K562 (cell line): ENCODE data around the gene GHR. TPM values are rescaled to one million over a fixed set of nuclear protein-coding genes. Genes with fewer than 3 reads are reported as not detected.

Experiments used
- ATAC-seq: fragments of 200-7000 bp; cut with Tn5 transposase; 3 replicates; pipeline ENCODE4 v1.9.1; 2020; ENCODE audit warnings: moderate library complexity
- BruUV-seq: library from RNA; stranded (reverse); fragments of 400-500 nt; replicated peaks from 2 replicates; lab custom pipeline; 2021; lab: Mats Ljungman, UMichigan
- CTCF ChIA-PET: fragments of 300-600 bp; formaldehyde crosslinking; extraction: SDS; loops from one replicate; lab custom pipeline; 2021; ENCODE audit warnings: low intra/inter-chr PET ratio; lab: Yijun Ruan, JAX
- POLR2A ChIA-PET: fragments of 300-600, 350-650 bp; sonication (Branson Sonifier 250); formaldehyde crosslinking; extraction: SDS; loops from one replicate; lab custom pipeline; 2021; ENCODE audit warnings: antibody characterized with exemption, inconsistent platforms; lab: Yijun Ruan, JAX
- DNase-seq, 4 experiments: peaks; one replicate each; pipeline versions ENCODE4 v3.0.0 to v3.0.0-alpha.2; 2011 to 2018; ENCODE audit warnings: low spot score in 3 of 4, mixed read lengths in 3 of 4; ENCODE audit errors: extremely low read depth in 1 of 4
- FAIRE-seq: peaks from 2 replicates; lab custom pipeline; 2011; peaks lifted over from hg19 to GRCh38; lab: Jason Lieb, UNC
- H2AFZ ChIP-seq: 2 replicates; pipeline ENCODE4 v1.6.0; 2011; ENCODE audit warnings: low read depth, low read length, control low read depth, inconsistent platforms
- H3K27ac ChIP-seq: fragments of 200-600 bp; 3 replicates; pipeline ENCODE4 v1.8.0; 2011; ENCODE audit warnings: low read depth, mild to moderate bottlenecking, control low read depth, inconsistent platforms, low read length, moderate library complexity, mixed read lengths; ENCODE audit errors: extremely low read depth
- H3K27me3 ChIP-seq, 2 experiments: fragments of 300-600 bp in 1 of 2; 2 replicates in 1 of 2; 3 replicates in 1 of 2; pipeline versions ENCODE4 v1.6.0 to v1.8.0; 2011; ENCODE audit warnings: inconsistent platforms in 2 of 2, low read length in 2 of 2, mild to moderate bottlenecking in 1 of 2, mixed read lengths in 1 of 2, moderate library complexity in 1 of 2; ENCODE audit not compliant: control insufficient read depth in 2 of 2, insufficient read depth in 2 of 2
- H3K36me3 ChIP-seq: fragments of 300-600 bp; 3 replicates; pipeline ENCODE4 v1.8.0; 2011; ENCODE audit warnings: mild to moderate bottlenecking, low read length, inconsistent platforms; ENCODE audit not compliant: control insufficient read depth, insufficient read depth
- H3K4me1 ChIP-seq, 2 experiments: fragments of 200-600 bp in 1 of 2; replicated peaks in 1 of 2; 2 replicates in 1 of 2; 3 replicates in 1 of 2; pipeline versions ENCODE4 v1.5.1 to v1.8.0; 2011; ENCODE audit warnings: inconsistent platforms in 2 of 2, low read length in 2 of 2, mild to moderate bottlenecking in 1 of 2, mixed read lengths in 1 of 2, moderate library complexity in 1 of 2; ENCODE audit not compliant: control insufficient read depth in 2 of 2, insufficient read depth in 2 of 2
- H3K4me2 ChIP-seq: 2 replicates; pipeline ENCODE4 v1.6.1; 2011; ENCODE audit warnings: low read length, control low read depth, inconsistent platforms, mixed read lengths; ENCODE audit not compliant: insufficient read depth
- H3K4me3 ChIP-seq: fragments of 200-600 bp; sonication (generic), shearing (Covaris generic); 2 replicates; pipeline ENCODE4 v1.5.1; 2016; ENCODE audit warnings: control low read depth, inconsistent platforms
- H3K79me2 ChIP-seq: fragments of 200-600 bp; 3 replicates; pipeline ENCODE4 v1.8.0; 2011; ENCODE audit warnings: low read length, inconsistent platforms; ENCODE audit not compliant: control insufficient read depth, insufficient read depth
- H3K9ac ChIP-seq, 2 experiments: 2 replicates each; pipeline versions ENCODE4 v1.6.0 to v1.6.1; 2011; ENCODE audit warnings: low read depth in 2 of 2, low read length in 2 of 2, control low read depth in 1 of 2, inconsistent platforms in 1 of 2, mild to moderate bottlenecking in 1 of 2, mixed read lengths in 1 of 2; ENCODE audit not compliant: insufficient read depth in 1 of 2
- H3K9me1 ChIP-seq: one replicate; pipeline ENCODE4 v1.6.0; 2011; ENCODE audit warnings: inconsistent platforms, mild to moderate bottlenecking, low read length, moderate library complexity; ENCODE audit not compliant: control insufficient read depth, insufficient read depth
- H3K9me3 ChIP-seq: replicated peaks from 2 replicates; pipeline ENCODE4 v1.5.1; 2011; ENCODE audit warnings: low read depth, low read length, inconsistent platforms; ENCODE audit not compliant: control insufficient read depth, insufficient read depth
- H4K20me1 ChIP-seq: replicated peaks from 2 replicates; pipeline ENCODE4 v1.6.1; 2011; ENCODE audit warnings: low read length, inconsistent platforms, mixed read lengths; ENCODE audit not compliant: control insufficient read depth, insufficient read depth
- ZBTB40 ChIP-seq, 2 experiments: fragments of 450-650 bp in 1 of 2; sonication (generic) in 1 of 2; formaldehyde crosslinking in 1 of 2; IDR thresholded peaks; 2 replicates each; pipeline versions ENCODE4 v1.7.1 to v1.9.0; 2016 to 2022; ENCODE audit warnings: inconsistent platforms in 1 of 2, mild to moderate bottlenecking in 1 of 2, missing genetic modification reagents in 1 of 2
- WGBS: fragments of 100-300 bp; shearing (Covaris generic); methylation state at CpG from one replicate; pipeline ENCODE4 v1.1.6; 2016; ENCODE audit warnings: low coverage, mixed read lengths; ENCODE audit not compliant: insufficient coverage; ENCODE audit errors: missing lambda C conversion rate; 5-methylcytosine and 5-hydroxymethylcytosine counted together
- in situ Hi-C: fragments of 300-500 bp; cut with MboI; formaldehyde crosslinking; loops from 4 replicates; pipeline ENCODE4 v1.15.0; 2018; ENCODE audit warnings: inconsistent platforms, mixed read lengths
- intact Hi-C: fragments of 100-400 bp; cut with micrococcal nuclease; formaldehyde crosslinking; loops from 2 replicates; pipeline ENCODE4 v1.14.2; 2022
- polyA plus RNA-seq, 8 experiments: library from polyadenylated mRNA; depleted of rRNA in 4 of 8; stranded (reverse) in 5 of 8; unstranded in 3 of 8; fragments of >200 nt; fragmentation: Nextera tagmentation in 2 of 8; fragmentation: Illumina TruSeq in 1 of 8; extraction: Ambion mirVana in 2 of 8; extraction: Trizol in 1 of 8; gene quantifications; 2 replicates each; pipeline versions ENCODE4 v1.2.1 to v1.2.3, GENCODE V29; 2011 to 2014; ENCODE audit warnings: inconsistent platforms in 1 of 8, missing spikeins in 1 of 8
- total RNA-seq, 7 experiments: library from RNA; depleted of rRNA in 6 of 7; stranded (reverse); fragments of >200 nt in 6 of 7; fragmentation: Illumina TruSeq in 2 of 7; extraction: Trizol in 2 of 7; gene quantifications; 2 replicates each; pipeline versions ENCODE4 v1.2.1 to v1.2.3, GENCODE V29; 2011 to 2021; ENCODE audit warnings: low replicate concordance in 1 of 7
- TF ChIP-seq, protein P1 (sequence below): fragments of 250-450 bp; sonication (Bioruptor Pico); IDR thresholded peaks from 2 replicates; pipeline ENCODE4 v1.9.0; 2021; ENCODE audit warnings: mild to moderate bottlenecking, inconsistent platforms

Gene GHR
- total and polyA plus RNA-seq, 9 of the 15 experiments (the other 6 are each of a cell fraction or from before 2014, with no cell fraction given): 0.01 to 0.13 (median 0.07) TPM; not detected in 5

DNA sequence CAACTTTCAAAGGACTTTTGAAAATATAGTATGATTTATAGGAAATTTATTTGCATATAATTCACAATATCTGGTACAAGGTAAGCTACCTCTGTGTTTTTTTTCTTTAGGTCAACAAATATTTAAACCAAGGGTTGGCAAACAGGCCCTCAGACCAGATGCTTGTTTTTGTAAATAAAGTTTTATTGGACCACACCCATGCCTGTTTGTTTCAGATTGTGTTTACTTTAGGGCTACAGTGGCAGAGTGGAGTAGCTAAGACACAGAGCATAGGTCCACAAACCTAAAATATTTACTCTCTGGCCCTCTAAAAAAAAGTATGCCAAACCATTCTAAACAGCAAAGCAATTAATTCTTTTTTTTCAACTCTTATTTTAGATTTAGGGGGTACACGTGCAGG, 213.7 kb downstream of the GHR start:
- FAIRE-seq: no peak
- H4K20me1 ChIP-seq: no peaks in the 10 kb centered on the region
- H3K4me3 ChIP-seq: no peak overlapping the region
- in situ Hi-C loops: no loop called here
- BruUV-seq: no TSS peak
- no peaks in the 10 kb centered on the region for H3K79me2 ChIP-seq
- no peak overlapping the region for H3K27ac ChIP-seq
- H3K9me1 ChIP-seq: no peaks in the 10 kb centered on the region
- POLR2A ChIA-PET: interaction anchor here (0.9 kb wide), 1 partner anchor 10 kb away, joined by 3 read pairs; no protein-coding TSS in a partner anchor
- TF ChIP-seq, protein P1, sequence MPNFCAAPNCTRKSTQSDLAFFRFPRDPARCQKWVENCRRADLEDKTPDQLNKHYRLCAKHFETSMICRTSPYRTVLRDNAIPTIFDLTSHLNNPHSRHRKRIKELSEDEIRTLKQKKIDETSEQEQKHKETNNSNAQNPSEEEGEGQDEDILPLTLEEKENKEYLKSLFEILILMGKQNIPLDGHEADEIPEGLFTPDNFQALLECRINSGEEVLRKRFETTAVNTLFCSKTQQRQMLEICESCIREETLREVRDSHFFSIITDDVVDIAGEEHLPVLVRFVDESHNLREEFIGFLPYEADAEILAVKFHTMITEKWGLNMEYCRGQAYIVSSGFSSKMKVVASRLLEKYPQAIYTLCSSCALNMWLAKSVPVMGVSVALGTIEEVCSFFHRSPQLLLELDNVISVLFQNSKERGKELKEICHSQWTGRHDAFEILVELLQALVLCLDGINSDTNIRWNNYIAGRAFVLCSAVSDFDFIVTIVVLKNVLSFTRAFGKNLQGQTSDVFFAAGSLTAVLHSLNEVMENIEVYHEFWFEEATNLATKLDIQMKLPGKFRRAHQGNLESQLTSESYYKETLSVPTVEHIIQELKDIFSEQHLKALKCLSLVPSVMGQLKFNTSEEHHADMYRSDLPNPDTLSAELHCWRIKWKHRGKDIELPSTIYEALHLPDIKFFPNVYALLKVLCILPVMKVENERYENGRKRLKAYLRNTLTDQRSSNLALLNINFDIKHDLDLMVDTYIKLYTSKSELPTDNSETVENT (CRISPR knock-in tag): no peak
- peak; percentile 81 for TF ChIP-seq ZBTB40 (IDR thresholded peaks at IDR 0.05)
- TF ChIP-seq ZBTB40 (CRISPR knock-in tag; IDR thresholded peaks at IDR 0.05): no peak
- TF ChIP-seq, all 486 proteins: peak for 1
- H3K27me3 ChIP-seq: no peaks in the 10 kb centered on the region; a peak in 1 of 5 replicates
- no peak for ATAC-seq
- no peak for DNase-seq
- H3K9ac ChIP-seq: no peak overlapping the region
- H3K9me3 ChIP-seq: no peaks in the 10 kb centered on the region
- CTCF ChIA-PET: interaction anchor here (0.6 to 1.5 kb wide), 2 partner anchors 399 to 580 kb away, joined by 4 to 5 read pairs; no protein-coding TSS in a partner anchor
- no peak overlapping the region for H2AFZ ChIP-seq
- H3K4me2 ChIP-seq: no peak overlapping the region
- H3K4me1 ChIP-seq: no peaks in the 10 kb centered on the region
- no peaks in the 10 kb centered on the region for H3K36me3 ChIP-seq
- 0% methylated on average over 1 of the region's 1 CpG for WGBS
- intact Hi-C loops: loop anchor here (5.0 kb wide), 1 partner anchor 120 kb away; no protein-coding TSS in a partner anchor
